GM21447 (cell line): ENCODE data around the gene ACAP3.

Experiments
- ATAC-seq: cut with Tn5 transposase; IDR thresholded peaks from one replicate; pipeline ENCODE4 v1.9.1; 2021; ENCODE audit not compliant: unreplicated experiment

The ACAP3 gene

GRCh38 chr1:1302006-1302430 is 5.7 kb downstream of the ACAP3 start:
- ATAC-seq, result no peak

GRCh38 chr1:1300352-1300739 is 7.4 kb downstream of the ACAP3 start:
- no peak for ATAC-seq

- ATAC-seq, result no peak
Measured at GRCh38 chr1:1299686-1300351, 7.9 kb downstream of the ACAP3 start.

GRCh38 chr1:1298861-1299685 is 8.7 kb downstream of the ACAP3 start:
- no peak for ATAC-seq

- ATAC-seq, result no peak
Measured at GRCh38 chr1:1297802-1298424, 9.8 kb downstream of the ACAP3 start.

- ATAC-seq, result no peak
Measured at GRCh38 chr1:1296070-1297061, 11.4 kb downstream of the ACAP3 start.

- no peak for ATAC-seq
Measured at GRCh38 chr1:1295154-1295923, 12.4 kb downstream of the ACAP3 start.

GRCh38 chr1:1294250-1294890 is 13.4 kb downstream of the ACAP3 start:
- ATAC-seq, result no peak

- ATAC-seq, result no peak
Measured at GRCh38 chr1:1293263-1294249, 14.2 kb downstream of the ACAP3 start.

GRCh38 chr1:1292851-1293250 is 14.9 kb downstream of the ACAP3 start:
- no peak for ATAC-seq

GRCh38 chr1:1292442-1292779 is 15.3 kb downstream of the ACAP3 start:
- ATAC-seq, result no peak

- no peak for ATAC-seq
Measured at GRCh38 chr1:1291548-1292441, 15.9 kb downstream of the ACAP3 start.

GRCh38 chr1:1291023-1291528 is 16.7 kb downstream of the ACAP3 start:
- ATAC-seq, result no peak

- no peak for ATAC-seq
Measured at GRCh38 chr1:1290238-1290731, 17.4 kb downstream of the ACAP3 start.

- ATAC-seq, result no peak
Measured at GRCh38 chr1:1287288-1288110, 20.2 kb downstream of the ACAP3 start.
